HCT116 (cell line): ENCODE data around the gene PLXNB3. TPM values are rescaled to one million over a fixed set of nuclear protein-coding genes. Genes with fewer than 3 reads are reported as not detected.

ENCODE experiments used
- ATAC-seq: fragments of 200-7000 bp; cut with Tn5 transposase; 2 replicates; pipeline ENCODE4 v1.9.1; 2020; ENCODE audit warnings: mild to moderate bottlenecking, moderate library complexity
- BruUV-seq: library from RNA; stranded (reverse); fragments of 400-500 nt; replicated peaks from 2 replicates; lab custom pipeline; 2021; lab: Mats Ljungman, UMichigan
- CTCF ChIA-PET: fragments of 300-600 bp; sonication (Branson Sonifier 250); formaldehyde crosslinking; loops from one replicate; lab custom pipeline; 2021; ENCODE audit warnings: antibody characterized with exemption; lab: Charles Lee
- POLR2A ChIA-PET: fragments of 300-600, 350-600 bp; sonication (Branson Sonifier 250); formaldehyde crosslinking; loops from one replicate; lab custom pipeline; 2021; ENCODE audit warnings: antibody characterized with exemption; lab: Charles Lee
- RAD21 ChIA-PET, 2 experiments: fragments of 300-600 bp; sonication (Branson Sonifier 250); formaldehyde crosslinking; loops; one replicate each; lab custom pipeline; 2023; ENCODE audit warnings: low total read pairs in 2 of 2; ENCODE audit not compliant: uncharacterized antibody in 2 of 2, unreplicated experiment in 2 of 2, low non-redundant PET in 1 of 2; lab: Charles Lee
- DNase-seq: peaks from one replicate; pipeline ENCODE4 v3.0.0-alpha.2; 2010; ENCODE audit warnings: low read depth, low spot score
- H2AFZ ChIP-seq: fragments of 200-600 bp; shearing (Covaris generic), sonication (generic); 2 replicates; pipeline ENCODE4 v1.6.1; 2017; ENCODE audit warnings: low read depth, mixed run types, mixed read lengths, antibody characterized with exemption, low read length; ENCODE audit not compliant: poor library complexity, severe bottlenecking
- H3K27ac ChIP-seq: 2 replicates; pipeline ENCODE4 v1.5.1; 2012; ENCODE audit warnings: low read depth, low read length
- H3K27me3 ChIP-seq: fragments of 200-600 bp; sonication (generic); 2 replicates; pipeline ENCODE4 v1.6.1; 2016; ENCODE audit warnings: mixed run types, low read length, mixed read lengths; ENCODE audit not compliant: insufficient read depth
- H3K36me3 ChIP-seq, 2 experiments: fragments of 200-500 bp in 1 of 2; fragments of 200-600 bp in 1 of 2; sonication (Bioruptor generic) in 1 of 2; sonication (generic) in 1 of 2; 2 replicates each; pipeline versions ENCODE4 v1.5.1 to v1.6.1; 2014 to 2016; ENCODE audit warnings: low read length in 2 of 2, inconsistent platforms in 1 of 2, mixed read lengths in 1 of 2, mixed run types in 1 of 2; ENCODE audit not compliant: insufficient read depth in 2 of 2, control insufficient read depth in 1 of 2
- H3K4me1 ChIP-seq, 2 experiments: fragments of 200-600 bp in 1 of 2; sonication (generic) in 1 of 2; 2 replicates each; pipeline versions ENCODE4 v1.5.1 to v1.6.1; 2012 to 2017; ENCODE audit warnings: low read length in 2 of 2, inconsistent platforms in 1 of 2, mild to moderate bottlenecking in 1 of 2, mixed read lengths in 1 of 2, mixed run types in 1 of 2, moderate library complexity in 1 of 2; ENCODE audit not compliant: insufficient read depth in 2 of 2, control insufficient read depth in 1 of 2
- H3K4me2 ChIP-seq: fragments of 200-600 bp; sonication (generic); 2 replicates; pipeline ENCODE4 v1.6.1; 2017; ENCODE audit warnings: mixed run types, low read length, mixed read lengths
- H3K4me3 ChIP-seq, 2 experiments: fragments of 200-600 bp in 1 of 2; sonication (generic) in 1 of 2; replicated peaks in 1 of 2; 2 replicates each; pipeline ENCODE4 v1.5.1; 2011 to 2016; ENCODE audit warnings: low read length in 2 of 2, control low read depth in 1 of 2, low read depth in 1 of 2, mild to moderate bottlenecking in 1 of 2, mixed read lengths in 1 of 2, mixed run types in 1 of 2
- H3K79me2 ChIP-seq: fragments of 200-600 bp; sonication (generic); 2 replicates; pipeline ENCODE4 v1.6.1; 2017; ENCODE audit warnings: mild to moderate bottlenecking, mixed run types, low read length, moderate library complexity, mixed read lengths; ENCODE audit not compliant: insufficient read depth
- H3K9ac ChIP-seq: fragments of 200-600 bp; sonication (generic); 2 replicates; pipeline ENCODE4 v1.6.1; 2016; ENCODE audit warnings: low read length, mixed read lengths
- H3K9me2 ChIP-seq: fragments of 200-600 bp; sonication (generic), shearing (Covaris generic); 2 replicates; pipeline ENCODE4 v1.6.1; 2017; ENCODE audit warnings: mixed run types, mild to moderate bottlenecking, moderate library complexity; ENCODE audit not compliant: insufficient read depth
- H3K9me3 ChIP-seq, 2 experiments: fragments of 200-500 bp in 1 of 2; fragments of 200-600 bp in 1 of 2; sonication (Bioruptor generic) in 1 of 2; sonication (generic) in 1 of 2; 2 replicates each; pipeline ENCODE4 v1.6.1; 2014 to 2017; ENCODE audit warnings: low read length in 2 of 2, mixed read lengths in 2 of 2, inconsistent platforms in 1 of 2, low read depth in 1 of 2, mild to moderate bottlenecking in 1 of 2, mixed run types in 1 of 2, moderate library complexity in 1 of 2; ENCODE audit not compliant: control insufficient read depth in 1 of 2, insufficient read depth in 1 of 2
- H4K20me1 ChIP-seq: fragments of 200-600 bp; sonication (generic), shearing (Covaris generic); 2 replicates; pipeline ENCODE4 v1.6.1; 2017; ENCODE audit warnings: mixed run types, mild to moderate bottlenecking, moderate library complexity; ENCODE audit not compliant: insufficient read depth
- CBX3 ChIP-seq: IDR thresholded peaks from 2 replicates; pipeline ENCODE4 v1.6.1; 2012; ENCODE audit warnings: low read depth
- CEBPB ChIP-seq: IDR thresholded peaks from 2 replicates; pipeline ENCODE4 v1.6.1; 2012; ENCODE audit warnings: low read depth
- EGR1 ChIP-seq: IDR thresholded peaks from 2 replicates; pipeline ENCODE4 v1.6.1; 2012; ENCODE audit warnings: low read depth
- POLR2A ChIP-seq: IDR thresholded peaks from 2 replicates; pipeline ENCODE4 v1.7.0; 2011; ENCODE audit warnings: borderline replicate concordance; ENCODE audit not compliant: insufficient read depth, insufficient read length; ENCODE audit errors: extremely low read depth
- SP1 ChIP-seq: IDR thresholded peaks from 2 replicates; pipeline ENCODE4 v1.6.1; 2012; ENCODE audit warnings: low read depth
- SRF ChIP-seq: IDR thresholded peaks from 2 replicates; pipeline ENCODE4 v1.6.1; 2012; ENCODE audit warnings: low read depth
- ZFX ChIP-seq: fragments of 450-650 bp; IDR thresholded peaks from 2 replicates; pipeline ENCODE4 v1.6.1; 2017
- intact Hi-C: fragments of 100-400 bp; cut with micrococcal nuclease; formaldehyde crosslinking; loops from 2 replicates; pipeline ENCODE4 v1.10.0; 2022
- total RNA-seq: library from RNA; stranded (reverse); gene quantifications from one replicate; pipeline ENCODE4 v1.2.1, GENCODE V29; 2021; ENCODE audit not compliant: unreplicated experiment
- TF ChIP-seq, protein P1 (sequence below): IDR thresholded peaks from 2 replicates; pipeline ENCODE4 v1.6.1; 2012
- TF ChIP-seq, protein P2 (sequence below): IDR thresholded peaks from 2 replicates; pipeline ENCODE4 v1.6.1; 2011; ENCODE audit warnings: mild to moderate bottlenecking, low read length, moderate library complexity; ENCODE audit not compliant: insufficient replicate concordance; ENCODE audit errors: extremely low read depth
- TF ChIP-seq, protein P3 (sequence below): IDR thresholded peaks from 2 replicates; pipeline ENCODE4 v1.6.1; 2012

Gene PLXNB3
- total RNA-seq, 1 experiment from 2014 or later, result 4.8 TPM

DNA sequence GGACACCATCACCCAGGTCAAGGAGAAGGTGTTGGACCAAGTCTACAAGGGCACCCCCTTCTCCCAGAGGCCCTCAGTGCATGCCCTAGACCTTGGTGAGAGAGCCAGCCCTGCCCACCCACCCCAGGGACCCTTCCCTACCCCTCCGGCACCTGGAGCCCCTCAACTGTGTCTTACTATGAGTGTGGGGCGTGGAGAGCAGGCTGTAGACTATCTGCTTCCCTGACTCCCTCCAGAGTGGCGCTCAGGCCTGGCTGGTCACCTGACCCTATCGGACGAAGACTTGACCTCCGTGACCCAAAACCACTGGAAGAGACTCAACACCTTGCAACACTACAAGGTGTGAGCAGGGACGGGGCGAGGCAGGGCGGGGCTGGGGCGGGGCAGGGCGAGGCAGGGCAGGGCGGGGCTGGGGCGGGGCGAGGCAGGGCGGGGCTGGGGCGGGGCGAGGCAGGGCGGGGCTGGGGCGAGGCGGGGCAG, 12.1 kb downstream of the PLXNB3 start:
- Histone ChIP-seq H3K9me3 (no peaks in the 10 kb centered on the region), H4K20me1 (no peaks in the 10 kb centered on the region), H3K79me2 (no peaks in the 10 kb centered on the region), H2AFZ (no peak overlapping the region), H3K36me3 (no peaks in the 10 kb centered on the region), H3K9me2 (no peaks in the 10 kb centered on the region), H3K4me1 (peaks cover 0 to 6% of the 10 kb centered on the region in 2 experiments; a peak in 1 of 4 replicates), H3K27ac (no peak overlapping the region), H3K9ac (no peak overlapping the region), H3K4me3 (no peak overlapping the region), H3K4me2 (no peak overlapping the region), H3K27me3 (no peaks in the 10 kb centered on the region)
- RAD21 ChIA-PET, result no interaction called here
- TF ChIP-seq EGR1 (no peak), SRF (no peak), ZFX (no peak), CEBPB (no peak), POLR2A (no peak)
- TF ChIP-seq, protein P1, sequence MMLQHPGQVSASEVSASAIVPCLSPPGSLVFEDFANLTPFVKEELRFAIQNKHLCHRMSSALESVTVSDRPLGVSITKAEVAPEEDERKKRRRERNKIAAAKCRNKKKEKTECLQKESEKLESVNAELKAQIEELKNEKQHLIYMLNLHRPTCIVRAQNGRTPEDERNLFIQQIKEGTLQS, result no peak
- TF ChIP-seq, protein P2, sequence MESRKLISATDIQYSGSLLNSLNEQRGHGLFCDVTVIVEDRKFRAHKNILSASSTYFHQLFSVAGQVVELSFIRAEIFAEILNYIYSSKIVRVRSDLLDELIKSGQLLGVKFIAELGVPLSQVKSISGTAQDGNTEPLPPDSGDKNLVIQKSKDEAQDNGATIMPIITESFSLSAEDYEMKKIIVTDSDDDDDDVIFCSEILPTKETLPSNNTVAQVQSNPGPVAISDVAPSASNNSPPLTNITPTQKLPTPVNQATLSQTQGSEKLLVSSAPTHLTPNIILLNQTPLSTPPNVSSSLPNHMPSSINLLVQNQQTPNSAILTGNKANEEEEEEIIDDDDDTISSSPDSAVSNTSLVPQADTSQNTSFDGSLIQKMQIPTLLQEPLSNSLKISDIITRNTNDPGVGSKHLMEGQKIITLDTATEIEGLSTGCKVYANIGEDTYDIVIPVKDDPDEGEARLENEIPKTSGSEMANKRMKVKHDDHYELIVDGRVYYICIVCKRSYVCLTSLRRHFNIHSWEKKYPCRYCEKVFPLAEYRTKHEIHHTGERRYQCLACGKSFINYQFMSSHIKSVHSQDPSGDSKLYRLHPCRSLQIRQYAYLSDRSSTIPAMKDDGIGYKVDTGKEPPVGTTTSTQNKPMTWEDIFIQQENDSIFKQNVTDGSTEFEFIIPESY, result no peak
- TF ChIP-seq, protein P3, sequence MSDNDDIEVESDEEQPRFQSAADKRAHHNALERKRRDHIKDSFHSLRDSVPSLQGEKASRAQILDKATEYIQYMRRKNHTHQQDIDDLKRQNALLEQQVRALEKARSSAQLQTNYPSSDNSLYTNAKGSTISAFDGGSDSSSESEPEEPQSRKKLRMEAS, result no peak
- DNase-seq, result no peak
- CTCF ChIA-PET, result no interaction called here
- BruUV-seq, result no TSS peak
- ATAC-seq, result no peak
- POLR2A ChIA-PET, result no interaction called here
- intact Hi-C loops, result no loop called here

DNA sequence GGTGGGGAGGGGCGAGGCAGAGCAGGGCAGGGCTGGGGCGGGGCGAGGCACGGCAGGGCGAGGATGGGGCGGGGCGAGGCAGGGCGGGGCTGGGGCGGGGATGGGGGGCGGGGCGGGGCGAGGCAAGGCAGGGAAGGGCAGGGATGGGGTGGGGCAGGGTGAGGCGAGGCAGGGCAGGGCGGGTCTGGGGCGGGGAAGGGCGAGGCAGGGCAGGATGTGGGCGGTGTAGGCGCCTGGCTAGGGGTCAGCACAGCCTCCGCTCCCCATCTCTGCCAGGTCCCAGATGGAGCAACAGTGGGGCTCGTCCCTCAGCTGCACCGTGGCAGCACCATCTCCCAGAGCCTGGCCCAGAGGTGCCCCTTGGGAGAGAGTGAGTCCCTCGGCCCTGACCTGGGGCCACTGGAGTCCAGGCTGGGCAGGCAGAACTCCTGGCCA, 12.6 kb downstream of the PLXNB3 start:
- TF ChIP-seq, protein P2, result no peak
- TF ChIP-seq SP1, result 0 out of 2 replicates have a peak, but pooled peaks have one; percentile 38
- no peak for TF ChIP-seq CBX3
- POLR2A ChIA-PET, result no interaction called here
- RAD21 ChIA-PET, result no interaction called here
- no peak overlapping the region for H3K9ac ChIP-seq
- DNase-seq, result no peak
- no peaks in the 10 kb centered on the region for H3K79me2 ChIP-seq
- CTCF ChIA-PET, result no interaction called here
- no peak overlapping the region for H2AFZ ChIP-seq
- peaks cover 0 to 6% of the 10 kb centered on the region in 2 experiments; a peak in 1 of 4 replicates for H3K4me1 ChIP-seq
- H3K4me2 ChIP-seq, result no peak overlapping the region
- H3K36me3 ChIP-seq, result no peaks in the 10 kb centered on the region
- no peak overlapping the region for H3K27ac ChIP-seq
- peak; percentile 38 for ATAC-seq
- H4K20me1 ChIP-seq, result no peaks in the 10 kb centered on the region
- H3K9me2 ChIP-seq, result no peaks in the 10 kb centered on the region
- no peaks in the 10 kb centered on the region for H3K9me3 ChIP-seq
- BruUV-seq, result no TSS peak
- H3K4me3 ChIP-seq, result no peak overlapping the region
- no peaks in the 10 kb centered on the region for H3K27me3 ChIP-seq
- intact Hi-C loops, result no loop called here
